Fibroblast of lung (primary cell): ENCODE data around the gene SCAMP5.

Experiments used
- EZH2 ChIP-seq: IDR thresholded peaks from 2 replicates; pipeline ENCODE4 v1.5.1; 2012; ENCODE audit warnings: low read length, control low read depth, mild to moderate bottlenecking; ENCODE audit errors: missing control alignments
- TF ChIP-seq, protein P1 (sequence below), 2 donors: IDR thresholded peaks in 1 of 2; conservative IDR thresholded peaks in 1 of 2; 1 replicate in 1 of 2; 2 replicates in 1 of 2; pipeline ENCODE4 v1.5.1; 2011 to 2012; ENCODE audit warnings: low read length in 2 of 2, control low read depth in 1 of 2, inconsistent platforms in 1 of 2, low read depth in 1 of 2, mild to moderate bottlenecking in 1 of 2

DNA sequence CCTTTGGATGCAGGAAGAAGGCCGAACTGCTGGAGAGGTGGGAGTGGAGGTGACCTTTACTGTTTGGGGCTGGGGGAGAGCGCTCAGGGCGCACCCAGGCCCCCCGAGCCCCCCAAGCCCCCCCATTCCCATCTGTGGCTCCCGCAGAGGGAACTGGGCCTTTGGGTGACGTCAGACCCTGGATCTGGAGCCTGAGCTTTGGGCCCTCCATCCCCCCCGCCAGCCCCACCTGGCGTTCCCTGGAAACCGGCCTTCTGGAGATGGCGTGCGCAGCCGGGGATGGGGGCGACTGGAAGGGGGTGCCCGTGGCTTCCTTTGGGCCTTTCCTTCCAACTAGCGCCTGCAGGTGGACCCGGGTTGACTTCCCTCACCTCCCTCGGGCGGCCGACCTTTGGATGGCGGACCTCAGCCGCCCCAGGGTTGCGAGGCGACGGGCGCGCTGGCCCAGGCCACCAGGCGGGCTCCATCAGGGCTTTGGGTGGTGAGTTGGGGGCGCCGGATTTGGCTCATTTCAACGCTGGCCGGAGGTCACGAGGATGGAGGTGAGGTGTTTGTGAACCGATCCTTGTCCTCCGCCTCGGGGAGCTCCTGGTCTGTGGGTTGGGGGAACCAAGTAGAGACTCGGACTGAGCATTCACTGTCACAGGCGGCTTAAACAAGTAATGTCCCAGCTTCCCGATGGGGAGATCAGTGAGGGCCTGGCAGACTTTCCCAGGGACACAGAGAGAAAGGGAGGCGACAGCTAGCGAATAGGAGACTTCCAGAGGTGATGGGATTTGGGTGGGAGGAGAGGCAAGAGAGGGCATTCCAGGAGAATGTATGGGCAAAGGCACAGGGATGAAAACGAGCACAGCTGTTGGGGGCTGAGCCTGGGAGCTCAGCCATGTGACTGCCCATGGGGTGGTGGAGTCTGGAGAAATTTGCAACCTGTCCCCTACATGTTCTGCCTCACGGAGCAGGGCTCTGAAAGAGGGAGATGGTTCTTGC, 709 bp downstream of the SCAMP5 start:
- TF ChIP-seq, protein P1, sequence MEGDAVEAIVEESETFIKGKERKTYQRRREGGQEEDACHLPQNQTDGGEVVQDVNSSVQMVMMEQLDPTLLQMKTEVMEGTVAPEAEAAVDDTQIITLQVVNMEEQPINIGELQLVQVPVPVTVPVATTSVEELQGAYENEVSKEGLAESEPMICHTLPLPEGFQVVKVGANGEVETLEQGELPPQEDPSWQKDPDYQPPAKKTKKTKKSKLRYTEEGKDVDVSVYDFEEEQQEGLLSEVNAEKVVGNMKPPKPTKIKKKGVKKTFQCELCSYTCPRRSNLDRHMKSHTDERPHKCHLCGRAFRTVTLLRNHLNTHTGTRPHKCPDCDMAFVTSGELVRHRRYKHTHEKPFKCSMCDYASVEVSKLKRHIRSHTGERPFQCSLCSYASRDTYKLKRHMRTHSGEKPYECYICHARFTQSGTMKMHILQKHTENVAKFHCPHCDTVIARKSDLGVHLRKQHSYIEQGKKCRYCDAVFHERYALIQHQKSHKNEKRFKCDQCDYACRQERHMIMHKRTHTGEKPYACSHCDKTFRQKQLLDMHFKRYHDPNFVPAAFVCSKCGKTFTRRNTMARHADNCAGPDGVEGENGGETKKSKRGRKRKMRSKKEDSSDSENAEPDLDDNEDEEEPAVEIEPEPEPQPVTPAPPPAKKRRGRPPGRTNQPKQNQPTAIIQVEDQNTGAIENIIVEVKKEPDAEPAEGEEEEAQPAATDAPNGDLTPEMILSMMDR (conservative IDR thresholded peaks at IDR 0.05 in 1 of 2, IDR thresholded peaks at IDR 0.05 in 1 of 2; ENCODE audit: low read depth in 1 of 2, low read length in 2 of 2), result no peak
- TF ChIP-seq EZH2, result peak; percentile 52
